Measurements from ENCODE around the gene THADA. TPM values are rescaled to one million over a fixed set of nuclear protein-coding genes. Genes with fewer than 3 reads are reported as not detected.
A peak's percentile ranks its signal among the peaks of the same experiment; 100 is the strongest.

THADA gene
- total and polyA plus RNA-seq, 2 donors (not counting 3 experiments of a cell fraction or from before 2014, with no cell fraction given): 22.6 to 25.3 TPM

- dilution Hi-C loops (cut with MboI; ENCODE audit: extremely low pct_ligation_motif_present, low sequenced_read_pairs): no loop called here
Observed at GRCh38 chr2:43185146-43185545, 410.7 kb downstream of the THADA start.

More at GRCh38 chr2:43185146-43185545, 410.7 kb downstream of the THADA start:
- peaks cover 11% of the 10 kb centered on the region for H3K4me1 ChIP-seq (ENCODE audit: control insufficient read depth, extremely low read depth, insufficient read depth, low read length)
- no peaks in the 10 kb centered on the region for H3K36me3 ChIP-seq (ENCODE audit: control insufficient read depth in 2 of 2, extremely low read depth in 1 of 2, insufficient read depth in 2 of 2, low read length in 2 of 2)
- ChIA-PET POLR2A (no interaction called here), CTCF (no interaction called here)
- FAIRE-seq: peak; percentile 73
- TF ChIP-seq GATA2 (IDR thresholded peaks at IDR 0.05; ENCODE audit: insufficient read depth, insufficient read length, low read depth, low read length) (no peak), POLR2A (IDR thresholded peaks at IDR 0.05; ENCODE audit: low read depth, low read length) (no peak), MAX (IDR thresholded peaks at IDR 0.05; ENCODE audit: insufficient read depth, insufficient read length) (no peak), MYC (IDR thresholded peaks at IDR 0.05; ENCODE audit: low read depth, low read length) (no peak), CTCF (IDR thresholded peaks at IDR 0.05; ENCODE audit: extremely low read depth in 1 of 2, insufficient read depth in 1 of 2, low read depth in 1 of 2, low read length in 2 of 2) (no peak), EZH2 (IDR thresholded peaks at IDR 0.05; ENCODE audit: borderline replicate concordance, low read depth, low read length, severe bottlenecking) (no peak), POLR2AphosphoS5 (IDR thresholded peaks at IDR 0.05; ENCODE audit: insufficient read depth, low read depth, low read length) (no peak), JUN (IDR thresholded peaks at IDR 0.05; ENCODE audit: borderline replicate concordance, insufficient read depth, insufficient read length, low read depth) (peak; percentile 79), FOS (IDR thresholded peaks at IDR 0.05; ENCODE audit: borderline replicate concordance, insufficient read depth, low read length) (peak; percentile 84)
- H3K79me2 ChIP-seq (ENCODE audit: control insufficient read depth, insufficient read depth, low read length): no peaks in the 10 kb centered on the region
- H3K27me3 ChIP-seq (ENCODE audit: control insufficient read depth in 2 of 2, insufficient read depth in 2 of 2, low read length in 2 of 2): no peaks in the 10 kb centered on the region
- intact Hi-C loops (cut with micrococcal nuclease): no loop called here
- no peak overlapping the region for H2AFZ ChIP-seq (ENCODE audit: low read depth, low read length)
- H4K20me1 ChIP-seq (replicated peaks; ENCODE audit: control insufficient read depth, extremely low read depth, insufficient read depth, low read length): no peaks in the 10 kb centered on the region
- no peak overlapping the region for H3K27ac ChIP-seq (ENCODE audit: insufficient read depth, low read depth, low read length)
- H3K9me3 ChIP-seq (replicated peaks; ENCODE audit: control insufficient read depth, insufficient read depth, low read length): no peaks in the 10 kb centered on the region
- H3K4me2 ChIP-seq (ENCODE audit: insufficient read depth, low read length): peak overlapping the region; percentile 19
- BruUV-seq (replicated peaks): no TSS peak
- no peaks in the 10 kb centered on the region for H3K9me1 ChIP-seq (replicated peaks; ENCODE audit: control insufficient read depth, extremely low read depth, insufficient read depth, low read length)
- DNase-seq (ENCODE audit: low read depth, low spot score): peak; percentile 68
- H3K4me3 ChIP-seq (replicated peaks in 1 of 3; ENCODE audit: insufficient read depth in 1 of 3, low read depth in 1 of 3, low read length in 3 of 3): no peak overlapping the region
- no peak overlapping the region for H3K9ac ChIP-seq (replicated peaks; ENCODE audit: extremely low read depth, insufficient read depth, low read length)

Measured in endothelial cell of umbilical vein (primary cell).